SIG-M5 treated with dmso at 0.1 percent for 504 hours (cell line): ENCODE results near the gene ZNF565.
A peak's percentile ranks its signal among the peaks of the same experiment; 100 is the strongest.
"Not testable (repeated sequence)": the region's sequence is repeated elsewhere in the genome, so short reads cannot be mapped to it uniquely, and the experiment has no call there.

Experiments used
- DNase-seq: peaks from one replicate; lab custom pipeline; 2025; ENCODE audit not compliant: unreplicated experiment; lab: John Stamatoyannopoulos, UW

Gene ZNF565

GRCh38 chr19:36214386-36215275 lies at the start of gene ZNF565, which contains the start of gene ZNF146:
ZNF565 (minus strand) TSS chr19:36214665; CDS start chr19:36201985, 12,680 bp downstream.
ZNF146 (plus strand) TSS chr19:36215106; CDS start chr19:36236441, 21,335 bp downstream.
- DNase-seq: peak; percentile 98

GRCh38 chr19:36259211-36259610 lies 44.7 kb upstream of the ZNF565 start:
- DNase-seq: no peak

DNA sequence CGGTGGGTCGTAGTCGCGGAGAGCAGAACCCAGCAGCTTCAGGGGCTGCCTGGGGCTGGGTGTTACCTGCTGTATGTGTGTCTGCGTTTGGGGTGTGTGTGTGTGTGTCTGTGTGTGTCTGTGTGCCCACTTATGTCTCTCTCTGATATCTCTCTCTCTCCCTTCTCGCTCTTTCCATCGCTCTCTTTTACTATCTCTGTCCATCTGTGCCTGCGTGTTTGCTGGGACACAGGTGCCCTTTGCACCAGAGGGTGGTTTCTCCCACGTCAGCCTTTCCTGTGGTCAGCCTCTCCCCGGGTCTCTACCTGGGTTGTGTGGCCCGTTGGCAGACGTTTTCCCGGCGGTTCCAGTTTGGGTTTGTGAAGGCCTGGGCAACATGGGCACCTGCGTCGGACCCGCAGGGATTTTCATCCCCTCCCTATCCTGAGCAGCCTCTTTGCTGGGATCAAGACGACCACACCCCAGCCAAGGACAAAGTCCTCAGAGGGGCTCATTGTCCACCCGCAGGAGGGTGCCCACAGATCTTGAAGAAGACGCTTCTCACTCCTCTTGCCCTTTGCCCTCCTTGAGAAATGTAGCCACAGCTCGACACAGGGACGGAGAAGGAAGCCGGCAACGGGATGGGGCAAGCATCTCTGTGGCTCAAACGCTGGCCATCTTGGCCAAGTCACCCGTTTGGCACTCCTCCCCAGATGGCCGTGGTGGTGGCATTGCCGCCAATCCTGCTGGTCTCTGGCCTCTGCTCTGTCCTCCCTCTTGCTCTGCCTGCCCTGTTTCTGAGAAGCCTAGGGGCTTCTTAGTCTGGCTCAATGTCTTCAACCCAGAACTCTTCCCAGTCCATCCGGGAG lies 43.8 kb upstream of the ZNF565 start:
- no peak for DNase-seq

- no peak for DNase-seq
Observed at GRCh38 chr19:36257520-36257876, 43.0 kb upstream of the ZNF565 start.

DNA sequence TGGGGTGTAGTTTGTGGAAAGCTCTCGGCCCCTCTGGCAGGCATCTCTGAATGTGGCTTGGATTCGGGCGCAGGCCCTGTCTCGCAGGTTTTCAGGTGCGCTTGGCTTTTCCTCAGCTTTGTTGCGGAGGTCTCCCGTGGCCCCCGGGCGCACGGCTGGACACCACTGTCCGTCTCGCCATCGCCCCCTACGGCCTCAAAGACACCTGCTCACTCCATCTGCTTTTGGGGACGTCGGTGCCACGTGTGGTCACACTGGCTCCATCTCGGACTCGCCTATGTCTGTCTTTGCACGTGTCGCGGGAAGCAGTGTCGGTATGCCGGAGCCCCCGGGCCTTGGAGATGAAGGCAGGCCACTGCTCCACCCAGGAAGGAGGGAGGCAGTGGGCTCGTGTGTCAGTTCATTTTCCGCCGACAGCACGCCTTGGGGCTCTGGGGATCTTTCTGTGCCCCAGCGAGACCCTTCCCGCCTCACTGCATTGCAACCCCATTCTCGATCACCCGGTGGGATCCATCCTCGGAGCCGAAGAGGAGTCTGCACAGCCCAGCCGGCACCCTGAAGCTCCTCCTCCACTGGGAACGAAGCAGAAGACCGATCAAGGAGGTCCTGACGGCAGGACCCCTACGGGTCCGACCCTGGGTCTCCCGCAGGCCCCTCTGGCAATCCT lies 42.5 kb upstream of the ZNF565 start:
- no peak for DNase-seq

GRCh38 chr19:36256064-36256463 lies 41.6 kb upstream of the ZNF565 start:
- no peak for DNase-seq

GRCh38 chr19:36255316-36255715 lies 40.9 kb upstream of the ZNF565 start:
- DNase-seq: no peak

GRCh38 chr19:36254848-36255247 lies 40.4 kb upstream of the ZNF565 start:
- no peak for DNase-seq

DNA sequence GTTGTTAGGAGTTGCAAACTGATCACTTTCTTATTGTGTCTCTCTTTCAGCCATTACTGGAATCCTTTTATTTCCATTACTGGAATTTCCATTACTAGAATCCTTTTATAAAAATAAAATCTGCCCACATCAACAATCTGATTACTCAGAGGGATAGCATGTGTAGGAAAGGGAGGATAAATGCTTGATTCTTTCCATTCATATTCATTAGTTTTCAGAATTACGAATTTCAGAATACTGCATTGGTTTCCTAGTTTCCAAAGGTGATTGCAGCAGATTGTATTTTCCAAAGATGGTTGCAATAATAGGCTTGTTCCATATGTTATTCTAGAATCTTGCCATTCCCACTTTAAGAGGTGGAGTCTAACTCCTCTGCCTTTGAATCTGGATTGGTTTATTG lies 37.6 kb upstream of the ZNF565 start:
- DNase-seq: no peak

GRCh38 chr19:36246006-36246481 lies 31.6 kb upstream of the ZNF565 start:
- DNase-seq: no peak

DNA sequence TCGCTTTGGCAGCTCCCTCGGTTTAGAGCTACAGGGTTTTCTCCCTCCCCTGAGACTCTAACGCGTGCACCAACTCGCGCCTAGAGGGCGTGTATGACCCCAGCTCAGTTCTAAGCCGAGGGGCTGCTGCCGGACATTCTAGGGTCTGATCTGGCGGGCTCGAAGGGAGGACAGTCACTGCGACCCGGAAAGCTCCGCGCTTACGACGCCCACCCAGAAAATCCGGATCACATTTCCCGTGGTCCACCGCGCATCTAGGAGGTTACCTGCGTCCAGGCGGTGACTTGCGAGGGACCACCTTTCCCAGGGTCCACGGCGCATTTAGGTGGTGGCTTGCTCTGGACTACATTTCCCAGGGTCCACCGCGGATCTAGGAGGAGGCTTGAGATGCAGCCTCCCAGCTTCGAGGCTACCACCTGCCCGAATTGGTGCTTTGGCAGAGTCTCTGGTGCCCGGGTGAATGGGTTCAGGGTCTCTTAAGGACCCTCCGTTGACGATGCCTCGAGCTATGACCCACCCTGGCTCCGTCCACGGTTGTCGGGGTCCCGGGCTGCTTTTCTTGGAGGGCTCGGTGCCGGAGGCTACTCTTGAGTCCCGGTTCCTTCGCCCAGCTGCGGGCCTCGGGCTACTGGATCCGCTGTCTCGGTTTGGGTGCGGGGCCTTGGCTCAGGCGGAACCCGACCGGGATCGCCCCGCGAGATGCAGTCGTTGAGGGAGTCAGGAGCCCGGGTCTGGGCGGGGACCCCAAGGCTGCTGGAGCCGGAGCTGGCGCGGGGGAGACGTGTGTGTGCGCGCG lies 30.9 kb upstream of the ZNF565 start:
- DNase-seq: no peak

- DNase-seq: no peak
Observed at GRCh38 chr19:36244066-36244465, 29.6 kb upstream of the ZNF565 start.

- DNase-seq: no peak
Observed at GRCh38 chr19:36236946-36237310, 22.5 kb upstream of the ZNF565 start.

GRCh38 chr19:36236304-36236945 lies 22.0 kb upstream of the ZNF565 start:
- no peak for DNase-seq

DNA sequence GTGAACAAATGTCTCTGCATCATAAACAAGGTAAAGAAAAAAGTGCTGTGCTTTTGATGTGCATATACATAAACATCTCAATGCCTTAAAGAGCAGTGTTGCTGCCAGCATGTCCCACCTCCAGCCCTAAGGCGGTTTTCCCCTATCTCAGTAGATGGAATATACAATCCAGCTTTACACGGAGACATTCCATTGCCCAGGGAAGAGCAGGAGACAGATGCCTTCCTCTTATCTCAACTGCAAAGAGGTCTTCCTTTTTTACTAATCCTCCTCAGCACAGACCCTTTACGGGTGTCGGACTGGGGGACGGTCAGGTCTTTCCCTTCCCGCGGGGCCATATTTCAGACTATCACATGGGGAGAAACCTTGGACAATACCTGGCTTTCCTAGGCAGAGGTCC lies 19.2 kb upstream of the ZNF565 start:
- not testable (repeated sequence) for DNase-seq

GRCh38 chr19:36225219-36225892 lies 10.9 kb upstream of the ZNF565 start:
- no peak for DNase-seq

DNA sequence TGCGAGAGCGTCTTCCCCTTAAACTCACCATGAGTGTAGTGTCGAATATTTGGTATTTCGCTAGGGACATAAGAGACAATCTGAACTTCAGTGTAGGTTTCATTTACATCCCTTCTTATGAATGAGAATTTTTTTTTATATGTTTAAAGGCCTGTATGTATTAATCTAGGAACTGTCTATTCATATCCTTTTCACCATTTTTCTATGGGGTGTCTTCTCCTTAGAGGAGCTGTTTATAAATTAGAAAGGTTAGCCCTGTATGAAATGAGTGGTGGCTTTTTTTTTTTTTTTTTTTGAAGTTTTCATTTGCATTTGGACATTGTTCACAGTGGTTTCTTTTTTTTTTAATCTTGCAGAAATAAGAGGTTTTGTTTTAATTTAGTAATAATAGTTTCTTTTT lies 8.0 kb upstream of the ZNF565 start:
- no peak for DNase-seq

- DNase-seq: no peak
Observed at GRCh38 chr19:36221474-36221873, 7.0 kb upstream of the ZNF565 start.
